WI38 (cell line): ENCODE results near the gene DSCAML1.

ENCODE experiments used
- H3K4me3 ChIP-seq: 2 replicates; pipeline ENCODE4 v1.5.1; 2011; ENCODE audit warnings: low read depth, mild to moderate bottlenecking, control low read depth, low read length
- TF ChIP-seq, protein P1 (sequence below): IDR thresholded peaks from 2 replicates; pipeline ENCODE4 v1.5.1; 2012; ENCODE audit warnings: low read depth, mild to moderate bottlenecking, control low read depth, low read length

DSCAML1 gene

DNA sequence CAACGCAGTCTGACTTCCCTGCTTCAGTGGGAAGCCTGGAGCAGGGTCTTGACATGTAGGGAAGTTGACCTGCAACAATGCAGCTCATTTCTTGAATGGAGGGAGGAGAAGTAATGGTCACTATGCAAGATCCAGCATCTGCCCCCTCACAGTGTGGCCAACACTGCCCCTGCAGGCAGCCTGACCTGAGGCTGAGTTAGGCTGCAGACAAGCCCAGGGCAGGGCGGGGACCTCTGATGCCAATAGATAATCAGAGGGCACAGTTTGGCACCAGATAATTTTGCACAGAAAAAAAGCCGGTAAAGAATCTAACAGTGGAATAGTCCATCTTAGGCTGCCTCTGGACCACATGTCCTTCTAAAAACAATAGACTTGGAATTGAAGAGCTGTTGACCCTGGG lies 182.3 kb downstream of the DSCAML1 start:
- TF ChIP-seq, protein P1, sequence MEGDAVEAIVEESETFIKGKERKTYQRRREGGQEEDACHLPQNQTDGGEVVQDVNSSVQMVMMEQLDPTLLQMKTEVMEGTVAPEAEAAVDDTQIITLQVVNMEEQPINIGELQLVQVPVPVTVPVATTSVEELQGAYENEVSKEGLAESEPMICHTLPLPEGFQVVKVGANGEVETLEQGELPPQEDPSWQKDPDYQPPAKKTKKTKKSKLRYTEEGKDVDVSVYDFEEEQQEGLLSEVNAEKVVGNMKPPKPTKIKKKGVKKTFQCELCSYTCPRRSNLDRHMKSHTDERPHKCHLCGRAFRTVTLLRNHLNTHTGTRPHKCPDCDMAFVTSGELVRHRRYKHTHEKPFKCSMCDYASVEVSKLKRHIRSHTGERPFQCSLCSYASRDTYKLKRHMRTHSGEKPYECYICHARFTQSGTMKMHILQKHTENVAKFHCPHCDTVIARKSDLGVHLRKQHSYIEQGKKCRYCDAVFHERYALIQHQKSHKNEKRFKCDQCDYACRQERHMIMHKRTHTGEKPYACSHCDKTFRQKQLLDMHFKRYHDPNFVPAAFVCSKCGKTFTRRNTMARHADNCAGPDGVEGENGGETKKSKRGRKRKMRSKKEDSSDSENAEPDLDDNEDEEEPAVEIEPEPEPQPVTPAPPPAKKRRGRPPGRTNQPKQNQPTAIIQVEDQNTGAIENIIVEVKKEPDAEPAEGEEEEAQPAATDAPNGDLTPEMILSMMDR: no peak
- H3K4me3 ChIP-seq: no peak overlapping the region

DNA sequence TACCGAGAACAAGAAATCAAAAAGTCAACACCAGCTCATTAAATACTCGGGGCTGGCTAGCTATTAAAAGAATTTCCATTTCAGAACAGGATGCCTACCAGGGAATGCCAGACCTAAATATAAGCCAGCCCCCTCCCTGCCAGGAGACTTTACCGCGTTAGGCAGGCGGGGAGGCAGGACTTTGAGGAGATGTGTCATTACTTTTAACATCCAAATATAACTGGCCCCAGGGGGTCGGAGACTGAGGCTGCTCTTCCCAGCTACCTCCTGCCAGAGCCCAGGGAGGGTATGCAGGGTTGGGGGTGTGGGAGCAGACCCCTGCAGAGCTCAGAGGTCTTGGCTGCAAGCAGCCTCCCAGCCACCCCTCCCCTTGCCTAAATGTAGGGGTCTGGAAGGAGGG lies 183.5 kb downstream of the DSCAML1 start:
- TF ChIP-seq, protein P1: no peak

DNA sequence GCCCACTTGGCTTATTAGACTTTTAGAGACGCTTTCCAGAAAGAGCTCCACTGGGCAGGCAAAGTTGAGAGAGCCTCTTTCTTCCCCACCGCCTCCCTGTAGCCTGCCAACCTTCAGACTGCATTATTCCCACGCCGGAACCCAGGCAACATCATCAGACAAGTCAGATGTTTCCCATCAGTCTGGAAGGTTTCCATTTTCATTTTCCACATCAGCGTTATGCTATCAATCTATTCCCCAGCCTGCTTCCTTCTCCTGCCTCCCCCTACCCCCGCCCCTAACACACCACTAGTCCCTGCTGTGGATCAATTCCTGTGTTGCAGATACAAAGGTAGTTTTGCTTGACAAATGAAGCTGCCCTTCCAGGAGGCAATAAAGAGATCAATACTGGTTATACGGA lies 184.8 kb downstream of the DSCAML1 start:
- TF ChIP-seq, protein P1: no peak
- no peak overlapping the region for H3K4me3 ChIP-seq

More for the DNA sequence above, 183.5 kb downstream of the DSCAML1 start:
- no peak overlapping the region for H3K4me3 ChIP-seq

DNA sequence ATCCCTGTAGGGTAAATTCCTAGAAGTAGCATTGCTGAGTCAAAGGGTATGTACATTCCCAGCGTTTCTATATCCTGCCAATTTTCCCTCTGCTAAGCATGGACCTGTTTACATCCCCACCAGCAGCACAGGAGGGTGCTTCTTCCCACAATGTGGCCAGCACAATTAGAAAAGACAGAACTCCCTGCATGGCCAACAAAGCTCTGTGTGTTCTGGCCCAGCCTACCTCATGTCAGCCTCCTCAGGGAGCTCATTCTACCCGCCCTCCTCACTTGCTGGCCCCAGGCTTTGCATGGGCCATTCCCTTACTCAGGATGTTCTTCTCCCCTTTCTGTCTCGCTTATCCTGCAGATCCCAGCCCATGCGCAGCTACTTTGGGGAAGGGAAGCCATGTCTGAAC lies 186.1 kb downstream of the DSCAML1 start:
- TF ChIP-seq, protein P1: no peak
- no peak overlapping the region for H3K4me3 ChIP-seq

DNA sequence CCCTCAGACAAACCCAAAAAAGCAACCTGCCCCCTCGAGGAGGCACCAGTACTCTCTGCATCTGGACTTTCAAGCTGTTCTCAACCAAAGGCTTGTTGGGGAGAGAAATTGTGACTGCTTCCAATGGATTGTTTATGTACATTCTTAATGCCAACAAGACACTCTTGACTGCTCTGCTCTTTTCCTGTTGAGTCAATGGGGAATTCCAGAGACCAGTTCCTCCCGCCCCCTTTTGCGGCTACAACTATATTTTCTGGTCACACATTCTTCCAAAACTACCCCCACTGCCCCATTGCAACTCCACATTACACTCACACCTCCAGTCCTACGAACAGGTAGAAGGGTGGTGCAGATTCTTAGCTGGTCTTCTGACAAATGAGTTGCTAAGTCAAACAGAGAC lies 187.0 kb downstream of the DSCAML1 start:
- TF ChIP-seq, protein P1: no peak

DNA sequence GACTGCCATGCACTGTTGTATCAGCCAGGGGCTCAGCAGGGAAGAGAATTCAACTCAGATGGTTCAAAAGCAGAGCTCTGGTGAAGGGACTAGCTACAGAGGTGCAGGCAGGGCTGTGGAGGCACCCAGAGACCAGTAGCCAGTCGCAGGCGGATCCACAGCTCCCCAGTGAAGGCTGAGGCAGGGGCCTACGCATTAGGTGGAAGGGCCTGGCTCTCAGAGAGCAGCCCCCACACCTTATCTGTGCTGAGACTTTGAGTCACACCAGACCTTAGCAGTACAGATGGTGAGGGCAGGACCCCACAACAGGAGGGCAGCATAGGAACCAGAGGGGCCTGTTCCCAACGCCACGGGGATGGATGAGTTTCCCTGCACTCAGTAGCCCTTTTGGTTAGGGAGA lies 189.6 kb downstream of the DSCAML1 start:
- H3K4me3 ChIP-seq: no peak overlapping the region
- TF ChIP-seq, protein P1: no peak

More for the DNA sequence above, 187.0 kb downstream of the DSCAML1 start:
- H3K4me3 ChIP-seq: no peak overlapping the region

DNA sequence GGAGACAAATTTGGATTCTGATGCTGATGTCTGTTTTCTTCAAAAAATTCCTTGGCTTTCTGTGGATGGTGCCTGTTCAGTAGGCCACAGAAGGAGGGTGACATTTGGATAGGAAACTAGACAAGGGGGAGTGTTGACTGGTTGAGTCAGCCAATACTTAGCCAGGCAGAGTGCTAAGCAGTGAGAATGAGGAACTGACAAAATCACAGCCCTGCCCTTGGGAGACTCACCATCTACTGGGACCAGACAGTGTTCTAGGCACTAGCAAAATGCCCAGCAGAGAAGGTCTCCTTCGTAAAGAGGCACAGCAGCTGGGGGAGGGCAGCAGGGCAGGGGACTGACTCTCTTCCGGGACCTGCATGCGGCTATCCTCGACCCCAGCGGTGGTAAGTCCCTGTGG lies 190.2 kb downstream of the DSCAML1 start:
- H3K4me3 ChIP-seq: no peak overlapping the region
- TF ChIP-seq, protein P1: no peak
